GM18909 (cell line): ENCODE data around the gene PLCL2.

Experiments
- ATAC-seq: cut with Tn5 transposase; IDR thresholded peaks from one replicate; pipeline ENCODE4 v1.9.1; 2021; ENCODE audit warnings: mild to moderate bottlenecking; ENCODE audit not compliant: unreplicated experiment, poor library complexity

PLCL2 gene

DNA sequence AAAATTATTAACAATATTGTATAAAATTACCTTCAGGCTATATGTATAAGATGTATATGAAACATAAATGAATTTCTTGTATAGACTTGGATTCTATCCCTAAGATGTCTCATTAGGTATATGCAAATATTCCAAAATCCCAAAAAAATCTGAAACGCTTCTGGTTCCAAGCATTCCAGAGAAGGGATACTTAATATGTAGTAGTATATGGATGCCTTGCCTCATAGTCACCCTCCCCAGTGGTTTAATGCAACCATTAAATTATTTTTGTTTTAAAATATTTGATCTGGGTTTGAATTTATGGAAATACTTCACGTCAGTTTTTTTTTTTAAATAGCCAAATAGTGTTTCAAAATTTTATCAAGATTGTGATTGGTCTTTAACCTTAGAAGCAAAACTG is 27.2 kb downstream of the PLCL2 start:
- ATAC-seq, result no peak

DNA sequence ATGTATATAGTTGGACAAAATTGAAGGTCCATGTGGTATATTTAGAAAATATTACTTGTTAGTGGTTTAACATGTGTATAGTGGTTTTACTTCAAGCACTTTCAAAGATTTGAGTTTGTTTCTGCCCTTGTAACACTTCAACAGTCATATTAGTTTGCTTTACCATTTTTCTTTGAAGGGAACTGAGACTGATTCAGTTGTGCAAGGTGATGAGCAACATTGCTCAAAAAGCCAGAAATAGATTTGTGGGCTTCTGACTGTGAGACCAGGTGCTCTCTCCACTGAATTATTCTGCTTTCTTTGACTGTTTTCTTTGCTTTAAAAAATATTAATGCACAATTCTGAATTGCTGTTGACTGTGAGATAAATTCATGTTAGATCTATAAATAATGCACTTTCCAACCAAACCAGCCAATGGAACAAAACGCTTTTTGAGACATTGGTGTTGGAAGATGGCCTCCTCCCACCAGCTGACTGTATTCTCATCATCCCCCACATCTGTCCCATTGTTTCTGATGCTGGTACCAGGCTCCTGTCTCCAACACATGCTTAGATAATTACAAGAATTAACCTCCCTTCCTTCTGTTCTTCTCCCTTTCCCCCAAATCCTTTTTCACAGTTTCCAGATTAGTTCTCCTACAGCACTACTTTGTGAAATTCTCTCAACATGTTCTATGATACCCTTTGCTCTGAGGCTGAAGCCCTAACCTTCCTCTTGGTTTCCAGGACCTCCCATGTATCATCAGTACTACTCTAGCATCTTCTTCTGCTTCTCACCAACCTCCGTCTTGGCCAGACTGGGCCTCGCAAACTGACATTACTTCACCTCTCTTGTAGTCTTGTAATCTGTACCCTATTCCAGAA is 27.9 kb downstream of the PLCL2 start:
- peak; percentile 95 for ATAC-seq

GRCh38 chr3:16913264-16913580 is 28.5 kb downstream of the PLCL2 start:
- ATAC-seq, result no peak

DNA sequence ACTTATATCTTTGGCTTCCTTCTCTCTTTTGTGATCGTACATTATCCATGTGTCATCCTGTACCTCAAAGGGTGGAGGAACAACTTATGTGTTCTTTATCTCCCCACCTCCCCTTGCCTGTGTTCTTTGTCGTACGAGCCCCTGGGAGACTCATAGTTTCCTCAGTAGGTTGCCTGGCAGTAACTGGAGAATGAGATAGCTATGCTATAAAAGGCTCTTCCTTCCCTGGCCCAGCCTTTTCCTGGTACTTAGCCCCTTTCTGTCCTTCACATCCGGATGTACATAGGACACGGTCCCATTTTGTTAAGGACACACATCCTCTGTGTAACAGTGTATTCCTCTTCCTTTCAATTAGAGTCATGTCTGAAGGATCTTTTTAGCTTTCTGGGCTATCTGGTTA is 32.1 kb downstream of the PLCL2 start:
- no peak for ATAC-seq

- no peak for ATAC-seq
Observed at GRCh38 chr3:16917256-16917935, 32.6 kb downstream of the PLCL2 start.

DNA sequence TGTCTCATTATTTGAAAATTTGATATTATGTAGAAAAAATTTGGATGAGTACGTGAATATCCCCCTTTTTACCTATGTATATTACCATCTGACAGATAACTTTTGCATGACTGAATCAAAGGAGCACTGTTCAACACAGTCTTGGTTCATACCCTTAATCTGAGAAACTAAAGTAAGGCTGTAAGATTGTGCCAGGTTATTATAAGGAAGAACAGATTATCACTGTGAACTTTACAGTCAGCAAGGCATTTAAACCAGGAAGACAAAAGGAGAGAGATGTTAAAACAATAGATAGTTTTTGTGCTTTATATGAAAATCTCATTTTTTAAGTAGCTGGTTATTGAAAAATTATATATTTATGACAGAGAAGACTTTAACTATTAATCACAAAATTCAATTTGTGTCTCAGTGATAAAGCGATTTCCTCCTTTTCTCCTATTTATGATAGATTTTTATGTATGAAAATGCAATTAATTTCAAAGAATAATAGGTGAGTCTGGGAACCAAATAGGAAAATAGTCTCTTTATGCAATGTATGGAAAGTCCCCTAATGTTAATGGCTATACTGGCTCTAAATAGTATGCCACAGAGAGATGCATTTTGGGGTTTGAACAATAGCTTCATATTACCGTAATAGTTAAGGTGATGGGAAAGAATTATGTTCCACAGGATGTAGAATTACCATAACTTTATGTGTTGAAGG is 33.4 kb downstream of the PLCL2 start:
- ATAC-seq, result no peak

DNA sequence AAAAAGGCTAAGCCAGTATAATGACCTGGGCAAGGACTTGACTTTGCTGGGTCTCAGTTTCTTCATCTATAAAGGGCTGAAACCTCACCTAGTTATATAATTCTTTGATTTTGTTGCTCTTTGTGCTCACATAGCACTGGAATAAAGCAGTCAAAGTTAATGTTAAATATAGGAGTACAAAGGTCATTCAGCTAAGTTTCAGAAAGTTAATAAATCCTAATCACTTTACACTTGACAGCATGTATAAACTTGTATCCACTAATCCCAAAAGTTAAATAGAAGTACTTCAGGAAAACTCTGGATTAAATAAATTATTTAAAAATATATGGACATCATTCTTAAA is 33.9 kb downstream of the PLCL2 start:
- no peak for ATAC-seq

GRCh38 chr3:16923112-16923511 is 38.4 kb downstream of the PLCL2 start:
- no peak for ATAC-seq

GRCh38 chr3:16927485-16927884 is 42.7 kb downstream of the PLCL2 start:
- ATAC-seq, result no peak

DNA sequence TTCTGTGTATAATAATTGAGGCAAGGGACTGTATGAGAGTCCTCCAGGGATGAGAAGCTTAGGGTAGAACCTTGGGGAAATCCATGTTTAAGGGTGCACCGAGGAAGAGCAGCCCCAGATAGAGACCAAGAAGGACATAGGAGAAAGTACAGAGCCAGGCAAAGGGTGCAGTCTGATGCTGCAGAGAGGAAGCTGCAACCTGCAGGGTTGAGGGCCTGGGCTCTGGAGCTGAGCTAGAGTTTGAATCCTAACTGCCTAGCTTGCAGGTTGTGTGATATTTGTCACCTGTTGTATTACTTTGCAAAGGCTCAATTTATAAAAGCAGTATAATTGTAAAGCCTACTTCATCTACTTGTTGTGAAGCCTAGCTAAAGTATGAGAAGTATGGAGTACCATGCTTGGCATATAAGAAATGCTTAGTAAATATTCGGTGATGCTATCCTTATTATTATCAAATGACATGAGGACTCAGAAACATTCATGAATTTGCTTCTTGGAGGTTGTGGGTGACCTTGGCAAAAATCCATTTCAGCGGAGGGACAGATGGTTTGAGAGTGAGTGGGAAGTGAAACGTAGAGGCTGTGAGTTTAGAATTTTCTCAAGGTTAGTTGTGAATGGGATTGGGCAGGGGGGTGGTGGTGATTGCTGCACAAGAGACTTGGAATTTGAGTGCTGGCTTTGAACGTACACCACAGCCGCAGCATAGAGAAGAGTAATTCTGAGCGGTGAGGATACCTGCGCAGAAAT is 43.8 kb downstream of the PLCL2 start:
- ATAC-seq, result peak; percentile 45

DNA sequence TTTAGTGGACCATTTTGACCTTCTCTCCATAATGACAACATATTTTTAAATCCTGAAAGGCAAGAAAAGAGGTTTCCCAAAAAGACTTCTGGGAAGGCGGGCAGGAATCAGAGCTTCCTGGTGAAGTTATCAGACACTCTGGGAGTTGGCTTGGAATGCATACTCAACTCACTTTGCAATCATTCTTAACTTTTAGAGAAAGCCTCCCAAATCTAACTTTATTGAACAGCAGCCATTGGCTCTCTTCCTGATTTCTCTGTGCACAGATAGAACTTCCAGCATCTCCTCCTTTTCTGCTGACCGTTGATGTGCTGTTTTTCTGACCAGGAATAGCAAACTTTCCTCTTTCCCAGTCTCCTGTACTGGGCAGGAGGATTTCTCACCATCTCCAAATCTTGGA is 44.6 kb downstream of the PLCL2 start:
- no peak for ATAC-seq

DNA sequence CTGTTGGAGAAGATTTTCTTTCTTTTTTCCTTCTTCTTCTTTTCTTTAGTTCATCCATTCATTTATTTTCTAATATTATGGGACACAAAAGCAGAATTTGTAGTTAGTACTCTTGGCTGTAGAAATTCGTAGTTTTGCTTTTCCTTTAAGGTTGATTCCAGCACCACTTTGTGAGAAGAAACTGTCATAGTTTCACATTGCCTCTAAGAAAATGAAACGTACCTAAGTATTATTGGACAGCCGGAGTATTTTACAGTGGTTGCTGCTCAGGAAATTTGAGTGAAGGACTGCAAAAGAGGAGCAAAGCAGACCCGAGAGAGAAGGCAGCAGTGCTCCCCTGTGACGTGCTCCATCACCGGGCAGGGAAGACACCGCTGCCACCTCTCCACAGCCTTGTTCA is 48.1 kb downstream of the PLCL2 start:
- ATAC-seq, result peak; percentile 52

- ATAC-seq, result no peak
Observed at GRCh38 chr3:16935781-16936180, 51.0 kb downstream of the PLCL2 start.

DNA sequence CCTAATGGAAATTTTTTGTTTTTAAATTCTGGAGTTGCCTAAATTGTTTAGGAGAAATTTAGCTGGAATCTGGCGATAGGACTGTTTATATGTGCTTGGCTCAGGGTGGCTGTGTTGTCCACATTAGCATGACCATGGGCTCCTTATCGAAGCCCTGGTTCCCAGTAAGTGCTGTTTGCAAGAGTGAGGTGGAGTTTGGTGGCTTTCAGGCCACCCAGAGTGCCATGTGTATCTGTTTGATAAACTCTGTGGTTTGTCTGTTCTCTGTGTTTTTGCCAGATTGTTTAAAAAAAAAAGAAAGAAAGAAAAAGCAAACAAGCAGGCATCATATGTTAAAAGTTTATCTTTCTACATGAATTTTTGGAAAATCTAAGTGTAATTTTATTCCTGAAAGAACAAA is 51.5 kb downstream of the PLCL2 start:
- ATAC-seq, result no peak

DNA sequence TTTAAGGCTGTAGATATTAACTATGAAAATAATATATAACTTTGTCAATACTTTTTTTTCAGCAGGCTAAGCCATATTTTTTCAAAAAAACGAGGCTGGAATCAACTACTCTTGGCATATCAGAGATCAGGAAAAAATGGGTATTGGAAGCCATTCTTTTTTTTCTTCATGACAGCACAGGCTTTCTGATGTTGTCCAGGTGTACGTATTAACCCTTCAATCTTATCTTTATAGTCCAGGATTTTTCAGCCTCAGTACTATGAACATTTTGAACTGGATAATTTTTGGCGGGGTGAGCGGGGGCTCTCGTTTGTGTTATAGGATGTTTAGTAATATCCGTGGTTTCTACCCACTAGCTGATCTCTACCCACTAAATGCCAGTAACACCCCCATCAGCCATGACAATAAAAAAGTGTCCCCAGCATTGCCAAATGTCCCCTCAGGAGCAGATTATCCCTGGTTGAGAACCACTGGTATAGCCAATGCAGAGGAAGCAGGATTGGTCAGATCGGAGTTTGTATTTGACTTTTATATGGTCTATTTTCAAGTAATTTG is 52.0 kb downstream of the PLCL2 start:
- no peak for ATAC-seq

- no peak for ATAC-seq
Observed at GRCh38 chr3:16937326-16937845, 52.6 kb downstream of the PLCL2 start.

DNA sequence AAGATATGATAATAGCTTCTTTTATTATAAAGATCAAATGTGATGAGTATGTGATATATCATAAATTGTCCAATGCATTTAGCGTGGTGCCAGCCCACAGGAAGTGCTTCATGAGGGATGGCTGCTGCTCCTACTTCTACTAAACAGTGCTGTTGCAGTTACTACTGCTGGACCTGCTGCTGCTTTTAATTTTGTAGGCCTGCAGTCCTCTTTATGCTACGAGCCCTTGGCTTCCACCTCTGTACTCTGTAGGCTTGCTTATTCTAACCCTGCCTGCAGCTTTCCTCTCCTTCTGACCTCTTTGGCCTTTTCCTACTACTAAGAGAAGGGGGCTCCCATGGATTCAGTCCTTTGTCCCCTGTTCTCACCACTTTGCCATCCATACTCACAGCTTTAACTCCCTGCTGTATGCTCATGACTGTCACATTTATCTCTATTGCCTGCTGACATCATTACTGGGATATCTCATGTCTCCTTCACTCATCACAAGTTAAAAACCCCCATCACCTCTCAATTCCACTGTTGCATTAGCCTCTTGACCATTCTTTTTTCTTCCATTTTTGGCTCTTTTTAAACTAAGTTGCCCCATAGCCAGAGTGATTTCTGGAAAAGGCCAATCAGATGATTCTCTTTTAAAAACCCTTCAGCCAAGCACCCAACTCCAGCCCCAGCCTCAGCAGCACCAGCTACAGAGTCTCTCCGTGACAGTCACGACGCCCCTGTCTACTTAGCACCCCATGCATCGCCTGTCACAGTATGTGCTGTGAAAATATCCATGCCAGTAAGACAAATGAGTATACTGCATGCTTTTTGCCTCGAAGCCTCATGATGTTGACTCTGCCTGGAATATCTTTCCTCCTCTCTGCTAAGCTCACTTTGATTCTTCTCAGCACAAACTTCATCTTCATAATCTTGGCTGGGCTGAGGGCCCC is 56.3 kb downstream of the PLCL2 start:
- ATAC-seq, result no peak

GRCh38 chr3:16942955-16943354 is 58.2 kb downstream of the PLCL2 start:
- ATAC-seq, result no peak

DNA sequence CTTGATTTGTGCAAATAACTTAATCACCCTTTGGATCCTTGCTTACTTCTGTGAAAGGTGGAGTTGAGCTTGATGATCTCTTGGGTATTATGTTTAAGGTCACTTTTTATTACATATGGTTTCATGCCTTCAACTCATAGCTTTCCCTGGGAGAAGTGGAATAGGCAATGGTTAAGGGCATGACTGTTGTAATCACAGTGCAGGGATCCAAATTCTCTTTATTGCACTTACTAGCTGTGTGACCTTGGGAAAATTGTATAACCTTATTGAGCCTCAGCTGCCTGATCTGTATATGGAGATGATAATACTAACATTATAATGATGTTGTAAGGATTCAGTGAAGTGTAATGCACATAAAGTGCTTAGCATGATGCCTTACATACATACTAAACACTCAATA is 59.1 kb downstream of the PLCL2 start:
- no peak for ATAC-seq
